ENCODE measurements around the gene SPTB. TPM values are rescaled to one million over a fixed set of nuclear protein-coding genes. Genes with fewer than 3 reads are reported as not detected.

The SPTB gene
- total RNA-seq, 1 experiment from 2014 or later: 0.13 TPM

DNA sequence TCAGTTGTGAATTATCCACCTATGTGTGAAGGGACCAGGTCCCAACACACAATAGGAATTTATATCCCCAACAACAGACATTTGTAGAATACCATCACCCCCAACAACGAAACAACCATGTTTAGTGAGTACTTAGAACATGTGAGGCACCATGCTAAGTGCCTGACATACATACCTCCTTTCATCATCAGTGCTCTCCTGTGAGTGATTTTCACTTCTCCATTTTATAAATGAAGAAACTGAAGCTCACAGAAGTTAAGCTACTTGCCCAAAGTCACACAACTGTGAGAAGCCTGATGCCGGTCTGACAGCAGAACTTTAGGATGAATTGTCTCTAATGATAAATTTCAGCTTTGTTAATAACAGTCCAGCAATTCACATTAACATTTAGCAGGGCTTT, 35.4 kb downstream of the SPTB start:
- BruUV-seq (replicated peaks): no TSS peak
- no peak overlapping the region for H3K4me3 ChIP-seq (ENCODE audit: low read depth in 2 of 2, low read length in 2 of 2)
- H3K27me3 ChIP-seq (ENCODE audit: control insufficient read depth, insufficient read depth, low read length): peaks cover 29% of the 10 kb centered on the region
- peaks cover 3% of the 10 kb centered on the region; the same call in 1 of the 2 replicates for H3K4me1 ChIP-seq (ENCODE audit: control insufficient read depth, insufficient read depth, low read length)
- intact Hi-C loops (cut with micrococcal nuclease; ENCODE audit: unreplicated experiment): no loop called here
- ChIA-PET CTCF (no interaction called here), POLR2A (no interaction called here)
- no peak overlapping the region for H3K27ac ChIP-seq (ENCODE audit: low read length)
- TF ChIP-seq TCF7L2 (IDR thresholded peaks at IDR 0.05; ENCODE audit: low read depth, low read length) (no peak), POLR2AphosphoS5 (IDR thresholded peaks at IDR 0.05; ENCODE audit: low read depth, low read length) (no peak), SIN3A (IDR thresholded peaks at IDR 0.05; ENCODE audit: borderline replicate concordance, insufficient read depth, low read depth, low read length) (no peak)
- TF ChIP-seq, protein P1, sequence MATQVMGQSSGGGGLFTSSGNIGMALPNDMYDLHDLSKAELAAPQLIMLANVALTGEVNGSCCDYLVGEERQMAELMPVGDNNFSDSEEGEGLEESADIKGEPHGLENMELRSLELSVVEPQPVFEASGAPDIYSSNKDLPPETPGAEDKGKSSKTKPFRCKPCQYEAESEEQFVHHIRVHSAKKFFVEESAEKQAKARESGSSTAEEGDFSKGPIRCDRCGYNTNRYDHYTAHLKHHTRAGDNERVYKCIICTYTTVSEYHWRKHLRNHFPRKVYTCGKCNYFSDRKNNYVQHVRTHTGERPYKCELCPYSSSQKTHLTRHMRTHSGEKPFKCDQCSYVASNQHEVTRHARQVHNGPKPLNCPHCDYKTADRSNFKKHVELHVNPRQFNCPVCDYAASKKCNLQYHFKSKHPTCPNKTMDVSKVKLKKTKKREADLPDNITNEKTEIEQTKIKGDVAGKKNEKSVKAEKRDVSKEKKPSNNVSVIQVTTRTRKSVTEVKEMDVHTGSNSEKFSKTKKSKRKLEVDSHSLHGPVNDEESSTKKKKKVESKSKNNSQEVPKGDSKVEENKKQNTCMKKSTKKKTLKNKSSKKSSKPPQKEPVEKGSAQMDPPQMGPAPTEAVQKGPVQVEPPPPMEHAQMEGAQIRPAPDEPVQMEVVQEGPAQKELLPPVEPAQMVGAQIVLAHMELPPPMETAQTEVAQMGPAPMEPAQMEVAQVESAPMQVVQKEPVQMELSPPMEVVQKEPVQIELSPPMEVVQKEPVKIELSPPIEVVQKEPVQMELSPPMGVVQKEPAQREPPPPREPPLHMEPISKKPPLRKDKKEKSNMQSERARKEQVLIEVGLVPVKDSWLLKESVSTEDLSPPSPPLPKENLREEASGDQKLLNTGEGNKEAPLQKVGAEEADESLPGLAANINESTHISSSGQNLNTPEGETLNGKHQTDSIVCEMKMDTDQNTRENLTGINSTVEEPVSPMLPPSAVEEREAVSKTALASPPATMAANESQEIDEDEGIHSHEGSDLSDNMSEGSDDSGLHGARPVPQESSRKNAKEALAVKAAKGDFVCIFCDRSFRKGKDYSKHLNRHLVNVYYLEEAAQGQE (IDR thresholded peaks at IDR 0.05; ENCODE audit: insufficient read depth in 1 of 2, low read depth in 2 of 2, low read length in 1 of 2): no peak
- TF ChIP-seq, protein P2, sequence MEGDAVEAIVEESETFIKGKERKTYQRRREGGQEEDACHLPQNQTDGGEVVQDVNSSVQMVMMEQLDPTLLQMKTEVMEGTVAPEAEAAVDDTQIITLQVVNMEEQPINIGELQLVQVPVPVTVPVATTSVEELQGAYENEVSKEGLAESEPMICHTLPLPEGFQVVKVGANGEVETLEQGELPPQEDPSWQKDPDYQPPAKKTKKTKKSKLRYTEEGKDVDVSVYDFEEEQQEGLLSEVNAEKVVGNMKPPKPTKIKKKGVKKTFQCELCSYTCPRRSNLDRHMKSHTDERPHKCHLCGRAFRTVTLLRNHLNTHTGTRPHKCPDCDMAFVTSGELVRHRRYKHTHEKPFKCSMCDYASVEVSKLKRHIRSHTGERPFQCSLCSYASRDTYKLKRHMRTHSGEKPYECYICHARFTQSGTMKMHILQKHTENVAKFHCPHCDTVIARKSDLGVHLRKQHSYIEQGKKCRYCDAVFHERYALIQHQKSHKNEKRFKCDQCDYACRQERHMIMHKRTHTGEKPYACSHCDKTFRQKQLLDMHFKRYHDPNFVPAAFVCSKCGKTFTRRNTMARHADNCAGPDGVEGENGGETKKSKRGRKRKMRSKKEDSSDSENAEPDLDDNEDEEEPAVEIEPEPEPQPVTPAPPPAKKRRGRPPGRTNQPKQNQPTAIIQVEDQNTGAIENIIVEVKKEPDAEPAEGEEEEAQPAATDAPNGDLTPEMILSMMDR (IDR thresholded peaks at IDR 0.05): no peak
- ATAC-seq (no peak), DNase-seq (ENCODE audit: low read depth, low spot score) (no peak)
- H3K9me3 ChIP-seq (ENCODE audit: control insufficient read depth, insufficient read depth, low read depth, low read length): no peaks in the 10 kb centered on the region
- no peaks in the 10 kb centered on the region for H3K36me3 ChIP-seq (ENCODE audit: control insufficient read depth, insufficient read depth, low read length)
- in situ Hi-C loops (cut with HindIII; ENCODE audit: low pct_unique_long_range_greater_than_20kb, low sequenced_read_pairs): no loop called here

DNA sequence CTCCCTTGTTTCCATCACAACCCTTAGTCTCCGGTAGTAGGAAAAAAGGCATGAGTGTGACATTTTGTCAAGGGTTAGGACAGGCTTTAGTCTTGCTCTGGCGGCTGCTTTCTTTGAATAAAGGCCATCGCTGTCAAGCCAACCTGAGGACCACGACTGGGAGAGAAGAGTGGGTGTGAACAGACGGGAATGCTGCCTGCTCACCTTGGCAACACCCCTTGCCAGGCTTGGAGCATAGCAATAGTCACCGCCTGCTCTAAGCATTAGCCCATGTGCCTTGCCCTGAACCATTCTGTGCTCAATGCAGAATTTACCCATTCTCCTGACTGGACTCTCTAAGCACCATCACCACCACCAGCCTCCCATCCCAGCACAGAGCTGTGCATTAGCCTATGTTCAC, 36.2 kb downstream of the SPTB start:
- no peak for DNase-seq (ENCODE audit: low read depth, low spot score)

More for the DNA sequence above, 36.2 kb downstream of the SPTB start:
- ChIA-PET CTCF (no interaction called here), POLR2A (no interaction called here)
- intact Hi-C loops (cut with micrococcal nuclease; ENCODE audit: unreplicated experiment) (no loop called here), in situ Hi-C loops (cut with HindIII; ENCODE audit: low pct_unique_long_range_greater_than_20kb, low sequenced_read_pairs) (no loop called here)
- H3K4me1 ChIP-seq (ENCODE audit: control insufficient read depth, insufficient read depth, low read length): peaks cover 3% of the 10 kb centered on the region; the same call in 1 of the 2 replicates
- H3K36me3 ChIP-seq (ENCODE audit: control insufficient read depth, insufficient read depth, low read length): no peaks in the 10 kb centered on the region
- H3K27ac ChIP-seq (ENCODE audit: low read length): no peak overlapping the region
- peaks cover 25% of the 10 kb centered on the region for H3K27me3 ChIP-seq (ENCODE audit: control insufficient read depth, insufficient read depth, low read length)
- TF ChIP-seq TCF7L2 (IDR thresholded peaks at IDR 0.05; ENCODE audit: low read depth, low read length) (no peak), SIN3A (IDR thresholded peaks at IDR 0.05; ENCODE audit: borderline replicate concordance, insufficient read depth, low read depth, low read length) (no peak), POLR2AphosphoS5 (IDR thresholded peaks at IDR 0.05; ENCODE audit: low read depth, low read length) (no peak)
- TF ChIP-seq, protein P1 (IDR thresholded peaks at IDR 0.05; ENCODE audit: insufficient read depth in 1 of 2, low read depth in 2 of 2, low read length in 1 of 2): no peak
- TF ChIP-seq, protein P2 (IDR thresholded peaks at IDR 0.05): no peak
- no peaks in the 10 kb centered on the region for H3K9me3 ChIP-seq (ENCODE audit: control insufficient read depth, insufficient read depth, low read depth, low read length)
- H3K4me3 ChIP-seq (ENCODE audit: low read depth in 2 of 2, low read length in 2 of 2): no peak overlapping the region
- ATAC-seq: no peak
- BruUV-seq (replicated peaks): no TSS peak
